Left cardiac atrium (tissue), 4 donors: Measurements from ENCODE around the gene SIK1. TPM values are rescaled to one million over a fixed set of nuclear protein-coding genes. Genes with fewer than 3 reads are reported as not detected.
"Not testable (repeated sequence)": the region's sequence is repeated elsewhere in the genome, so short reads cannot be mapped to it uniquely, and the experiment has no call there.

ENCODE experiments used
- ATAC-seq, 2 donors: fragments of 200-7000 bp; cut with Tn5 transposase; one replicate each; pipeline ENCODE4 v1.9.1; 2020; ENCODE audit warnings: mild to moderate bottlenecking in 2 of 2, moderate library complexity in 2 of 2
- DNase-seq: peaks from one replicate; pipeline ENCODE4 v3.0.0-alpha.2; 2020
- intact Hi-C, 2 donors: fragments of 100-400 bp; cut with DNase I; formaldehyde crosslinking; loops; one replicate each; pipeline versions ENCODE4 v1.14.1 to v1.15.1; 2022 to 2023
- total RNA-seq, 2 donors: library from RNA; stranded (reverse); fragmentation: NEBNext Ultra II Directional; extraction: Animal tissue kit (Norgen Biotek cat#: 25700); gene quantifications; one replicate each; pipeline ENCODE4 v1.2.1, GENCODE V29; 2021
- donor health status: DM: no; HTN: yes; CAD: no.
- donor health status: DM: no; HTN: yes; CAD: no; lungs with severe emphysema.
- donor health status: DM: yes; HTN: yes; CAD: no.
- donor health status: Dilated cardiomyopathy.

SIK1 gene
- total RNA-seq, 2 donors from 2014 or later, result 15.3 to 49.7 TPM

DNA sequence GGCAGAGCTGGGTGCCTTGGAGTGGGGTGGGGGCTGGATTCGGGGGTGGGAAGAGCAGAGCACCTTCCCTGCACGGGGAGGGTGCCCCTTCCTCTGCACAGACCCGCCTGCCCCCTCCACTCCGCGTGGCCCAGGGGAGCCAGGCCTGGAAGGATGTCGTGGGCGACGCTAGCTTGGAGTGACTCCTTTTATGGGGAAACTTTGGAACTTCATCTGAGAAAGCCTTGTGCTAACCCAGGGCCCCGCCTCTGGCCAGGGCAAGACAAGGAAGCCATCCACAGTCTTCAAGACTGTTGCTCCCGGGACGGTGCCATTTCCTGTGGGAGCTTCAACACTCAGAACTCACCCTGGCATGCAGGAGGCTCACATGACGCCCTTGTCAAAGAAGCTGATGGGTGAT is 15.6 kb upstream of the SIK1 start:
- DNase-seq, intact Hi-C loops: not testable (repeated sequence)
- peak; percentile 38 to 62 for ATAC-seq

DNA sequence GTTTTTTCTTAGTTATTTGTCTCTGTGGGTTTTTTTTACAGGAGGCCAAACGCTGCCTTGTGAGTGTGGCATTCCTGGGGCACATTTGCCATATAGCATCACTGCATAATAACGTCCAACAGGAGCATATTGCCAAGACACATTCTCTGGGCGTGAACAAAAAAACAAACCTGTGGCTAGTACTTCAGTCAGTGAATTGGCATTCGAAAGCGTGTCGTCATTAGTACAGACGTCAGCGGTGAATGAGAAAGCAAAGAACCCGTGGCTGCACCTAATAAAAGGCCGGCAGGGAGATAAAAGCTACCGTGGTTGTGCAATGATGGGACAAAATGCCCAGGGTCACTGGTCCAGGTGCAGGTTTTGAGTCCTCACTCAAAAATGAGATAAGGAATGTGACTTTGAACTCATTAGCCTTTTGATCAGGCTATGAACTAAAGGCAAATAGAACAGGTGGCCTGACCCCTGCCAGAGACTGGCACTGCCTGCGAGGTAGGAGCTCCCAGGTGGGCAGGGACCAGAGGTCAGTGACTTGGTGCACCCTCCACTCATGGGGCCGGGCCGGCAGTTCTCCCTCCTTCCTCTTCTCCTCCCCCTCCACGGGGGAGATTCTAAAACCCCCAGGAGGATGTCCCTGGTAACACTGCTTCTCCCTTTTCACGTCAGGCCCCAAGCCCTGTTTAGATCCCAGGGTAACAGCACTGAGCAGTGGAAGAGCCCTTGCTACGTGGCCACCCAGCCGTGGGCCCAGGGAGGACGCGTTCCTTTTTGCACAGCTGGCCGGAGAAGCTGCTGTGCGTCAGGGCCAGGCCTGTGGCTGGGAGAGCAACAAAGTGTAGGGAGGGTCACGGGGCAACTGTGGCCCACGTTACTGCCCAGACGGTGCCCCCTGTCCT is 14.2 kb upstream of the SIK1 start:
- intact Hi-C loops, DNase-seq, ATAC-seq: not testable (repeated sequence)

DNA sequence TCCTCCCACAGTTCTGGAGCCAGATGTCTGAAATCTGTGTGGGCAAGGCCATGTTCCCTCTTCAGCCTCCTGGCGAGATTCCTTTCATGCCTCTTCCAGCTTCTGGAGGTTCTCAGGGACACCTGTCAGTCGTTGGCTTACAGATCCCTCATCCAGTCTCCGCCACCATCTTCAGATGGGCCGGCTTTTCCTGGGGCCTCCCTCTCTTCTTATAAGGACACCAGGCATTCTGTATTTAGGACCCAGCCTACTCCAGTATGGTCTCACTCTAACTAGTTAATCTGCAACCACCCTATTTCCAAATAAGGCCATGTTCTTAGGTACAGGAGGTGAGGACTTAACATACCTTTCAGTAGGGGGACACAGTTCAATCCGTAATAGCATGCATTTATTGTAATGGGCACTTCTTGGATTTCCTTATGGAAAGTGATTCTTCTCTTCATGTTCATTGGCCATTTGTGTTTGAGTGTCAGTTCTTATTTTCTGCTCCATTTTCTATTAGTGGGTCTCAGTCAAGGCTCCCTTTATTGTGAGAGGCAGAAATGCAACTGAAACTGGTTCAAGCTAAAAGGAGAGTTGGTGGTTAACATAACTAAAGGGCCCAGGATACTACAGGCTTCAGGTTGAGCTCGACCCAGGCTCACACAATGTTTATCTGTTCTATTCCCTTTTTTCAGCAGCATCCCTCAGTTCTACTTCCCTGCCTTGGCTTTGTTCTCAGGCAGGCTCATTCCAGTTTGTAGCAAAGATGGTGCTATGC is 12.6 kb upstream of the SIK1 start:
- intact Hi-C loops, DNase-seq: not testable (repeated sequence)
- ATAC-seq, result peak in 1 of 2 donors; percentile 53

DNA sequence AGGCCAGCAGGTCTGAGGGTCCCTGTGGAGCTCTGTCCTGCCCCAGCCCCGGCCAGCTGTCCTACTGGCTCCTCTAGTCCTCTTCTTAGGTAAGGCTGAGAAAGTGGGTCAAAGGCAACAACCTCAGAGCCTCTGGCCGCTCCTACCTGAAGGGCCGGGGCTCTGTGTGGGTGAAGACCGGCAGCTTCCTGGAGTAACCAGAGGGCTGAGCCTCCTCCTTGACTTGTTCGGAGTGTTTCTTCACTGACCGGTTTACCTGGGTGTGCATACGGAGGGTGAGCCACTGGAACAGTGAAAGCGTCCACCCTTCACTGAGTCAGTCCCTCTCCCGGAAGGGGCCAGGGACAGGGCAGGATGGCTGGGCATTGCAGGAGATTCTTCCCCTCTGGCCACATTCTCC is 9.3 kb upstream of the SIK1 start:
- DNase-seq, intact Hi-C loops, ATAC-seq: not testable (repeated sequence)

DNA sequence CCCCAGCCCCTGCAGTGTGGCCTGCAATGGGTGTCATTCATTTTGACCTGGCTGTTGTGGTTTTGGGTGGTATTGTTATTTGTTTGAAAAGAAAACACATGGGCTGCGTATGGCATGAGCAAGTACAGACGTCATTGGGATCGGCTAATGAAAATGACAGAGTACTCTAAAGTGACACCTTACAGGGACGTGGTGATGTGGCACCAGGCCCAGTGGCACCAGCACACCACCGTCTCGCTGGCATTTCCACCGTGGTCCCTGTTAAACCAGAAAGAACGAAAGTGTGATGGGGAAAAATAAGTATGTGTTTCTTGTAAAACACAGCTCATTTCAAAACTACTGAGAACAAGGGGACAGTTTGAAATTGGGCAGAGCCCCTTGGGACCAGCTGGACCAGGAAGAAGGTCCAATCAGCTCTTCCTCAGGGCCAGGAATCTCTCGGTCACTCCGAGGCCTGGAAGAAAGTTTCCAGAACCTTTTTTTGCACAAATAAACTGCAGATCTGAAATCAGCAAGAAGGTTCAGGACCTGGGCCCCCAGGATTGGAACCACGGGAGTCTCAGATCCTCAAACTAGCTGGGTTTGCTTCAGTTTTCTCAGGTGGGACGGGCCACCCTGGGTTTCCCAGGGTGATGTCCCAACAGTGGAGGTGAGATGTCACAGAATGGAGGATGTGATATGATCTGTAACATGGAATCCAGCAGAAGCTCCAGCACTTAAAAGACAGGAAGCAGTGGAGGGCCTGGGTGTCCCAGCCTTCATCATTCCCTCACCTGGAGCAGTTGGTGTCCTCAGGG is 6.6 kb upstream of the SIK1 start:
- ATAC-seq, intact Hi-C loops, DNase-seq: not testable (repeated sequence)

DNA sequence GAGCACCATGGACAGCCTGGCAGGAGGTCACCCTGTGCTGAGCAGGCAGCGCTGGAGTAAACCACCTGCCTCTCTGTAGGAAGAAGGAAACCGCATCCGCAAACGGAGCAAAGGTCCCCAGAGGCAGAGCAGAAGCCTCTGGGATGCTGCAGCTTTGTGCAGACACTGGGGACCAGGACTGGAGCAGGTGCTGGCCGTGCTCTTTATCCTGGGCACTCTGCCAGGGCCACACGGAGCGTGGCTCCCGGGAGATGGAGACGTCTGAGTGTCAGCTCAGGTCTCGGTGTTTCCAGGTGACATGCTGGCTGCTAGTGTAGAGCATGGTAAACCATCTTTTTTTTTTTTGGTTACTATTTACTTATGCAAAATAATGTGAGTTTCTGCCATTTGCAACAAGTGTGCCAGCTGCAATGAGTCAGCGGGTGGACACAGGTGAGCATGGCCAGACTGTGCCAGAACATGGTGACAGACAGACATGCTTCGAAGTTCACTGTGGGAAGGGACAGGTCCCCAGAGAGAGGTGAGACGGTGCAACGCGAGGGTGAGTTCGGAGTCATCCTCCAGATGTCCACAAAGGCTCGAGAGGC is 4.0 kb upstream of the SIK1 start:
- intact Hi-C loops, ATAC-seq, DNase-seq: not testable (repeated sequence)

DNA sequence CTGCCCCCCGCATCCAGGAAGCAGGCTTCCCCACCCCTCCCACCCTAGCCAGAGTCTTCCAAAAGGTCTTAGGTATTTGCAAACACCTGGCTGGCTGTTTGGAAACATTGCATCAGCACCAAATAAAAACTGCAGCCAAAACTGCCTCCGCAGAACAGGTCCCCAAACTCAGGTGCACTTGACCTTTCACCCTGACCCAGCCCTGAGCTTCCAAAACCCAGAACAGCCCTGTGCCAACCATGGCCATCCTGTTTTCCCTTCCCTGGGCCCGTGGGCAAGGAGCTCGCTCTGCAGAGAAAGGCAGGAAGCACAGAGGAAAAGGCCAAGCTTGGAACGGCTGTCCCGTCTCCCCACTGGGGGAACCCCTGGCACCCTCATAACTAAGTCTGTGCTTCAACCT is 2.0 kb upstream of the SIK1 start:
- not testable (repeated sequence) for ATAC-seq

DNA sequence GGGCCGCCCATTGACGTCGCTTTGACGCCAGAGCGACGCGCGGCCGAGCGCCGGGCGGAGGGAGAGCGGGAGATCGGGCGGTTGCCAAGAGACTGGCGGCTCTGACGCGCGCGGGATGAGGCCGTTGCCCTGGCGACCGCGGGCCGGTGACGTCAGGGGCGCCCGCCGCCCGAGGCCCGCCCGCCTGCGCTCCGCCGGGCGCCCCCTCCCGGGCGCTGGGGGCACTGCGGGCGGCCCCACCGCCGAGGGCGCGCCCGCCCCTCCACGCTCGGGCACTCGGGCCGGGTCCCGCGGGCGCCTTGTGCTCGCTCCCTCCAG is 270 bp upstream of the SIK1 start:
- DNase-seq, intact Hi-C loops: not testable (repeated sequence)
- peak; percentile 85 to 92 for ATAC-seq

More for the DNA sequence above, 2.0 kb upstream of the SIK1 start:
- intact Hi-C loops, DNase-seq: not testable (repeated sequence)

DNA sequence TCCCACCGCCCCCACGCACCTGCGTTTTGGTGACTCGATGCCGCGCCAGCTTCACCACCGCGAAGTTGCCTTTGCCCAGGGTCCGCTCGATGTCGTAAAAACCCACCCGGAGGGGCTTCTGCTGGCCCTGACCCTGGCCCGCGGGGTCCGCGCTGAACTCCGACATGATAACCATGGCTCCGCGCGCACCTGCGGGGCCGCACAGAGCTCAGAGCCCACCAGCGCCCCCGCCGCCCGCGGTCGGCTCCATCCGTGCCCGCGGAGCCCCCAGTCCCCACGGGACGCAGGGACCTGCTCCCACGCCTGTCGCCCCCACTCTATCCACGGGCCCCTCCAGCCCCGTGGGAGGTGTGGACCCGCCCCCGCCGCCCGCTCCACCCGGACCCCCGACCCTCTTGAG is 927 bp downstream of the SIK1 start:
- DNase-seq, intact Hi-C loops: not testable (repeated sequence)
- peak in 1 of 2 donors; percentile 8 for ATAC-seq

DNA sequence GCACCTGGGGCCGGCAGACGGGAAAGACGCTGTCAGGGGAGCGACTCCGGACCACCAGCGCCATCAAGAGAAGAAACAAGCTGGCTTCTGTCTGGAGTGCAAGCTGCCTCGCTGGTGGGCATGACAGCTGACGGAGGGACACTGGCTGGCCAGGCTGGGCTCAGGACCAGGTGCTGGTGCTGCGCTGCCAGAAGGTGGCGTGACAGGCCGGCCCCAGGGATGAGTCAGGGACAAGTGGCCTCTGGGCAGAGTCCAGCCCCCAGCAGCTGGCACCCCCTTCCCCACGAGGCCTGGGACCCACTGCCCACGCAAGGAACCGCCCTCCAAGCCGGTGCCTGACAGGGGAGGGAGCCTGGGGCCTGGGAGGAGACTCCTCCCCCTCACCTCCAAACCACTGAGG is 7.5 kb downstream of the SIK1 start:
- DNase-seq, intact Hi-C loops, ATAC-seq: not testable (repeated sequence)

DNA sequence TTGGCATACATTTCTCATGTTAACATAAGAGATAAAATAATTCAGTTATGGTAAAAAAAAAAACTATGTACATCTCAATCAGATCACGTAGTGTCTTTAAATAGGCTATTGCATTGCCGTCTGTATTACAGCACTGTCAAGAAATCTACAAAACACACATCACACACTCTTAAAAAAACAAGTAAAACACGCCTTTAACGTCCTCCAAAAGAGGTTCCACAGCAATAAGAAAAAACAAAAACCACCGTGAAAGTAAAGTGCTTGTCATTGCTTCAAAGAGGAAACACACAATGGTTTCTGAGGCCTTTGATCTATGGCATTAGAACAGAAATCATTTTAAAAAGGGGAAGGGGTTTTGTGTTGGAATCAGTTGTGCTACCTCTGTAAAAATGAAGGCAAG is 12.4 kb downstream of the SIK1 start:
- ATAC-seq, DNase-seq, intact Hi-C loops: not testable (repeated sequence)

DNA sequence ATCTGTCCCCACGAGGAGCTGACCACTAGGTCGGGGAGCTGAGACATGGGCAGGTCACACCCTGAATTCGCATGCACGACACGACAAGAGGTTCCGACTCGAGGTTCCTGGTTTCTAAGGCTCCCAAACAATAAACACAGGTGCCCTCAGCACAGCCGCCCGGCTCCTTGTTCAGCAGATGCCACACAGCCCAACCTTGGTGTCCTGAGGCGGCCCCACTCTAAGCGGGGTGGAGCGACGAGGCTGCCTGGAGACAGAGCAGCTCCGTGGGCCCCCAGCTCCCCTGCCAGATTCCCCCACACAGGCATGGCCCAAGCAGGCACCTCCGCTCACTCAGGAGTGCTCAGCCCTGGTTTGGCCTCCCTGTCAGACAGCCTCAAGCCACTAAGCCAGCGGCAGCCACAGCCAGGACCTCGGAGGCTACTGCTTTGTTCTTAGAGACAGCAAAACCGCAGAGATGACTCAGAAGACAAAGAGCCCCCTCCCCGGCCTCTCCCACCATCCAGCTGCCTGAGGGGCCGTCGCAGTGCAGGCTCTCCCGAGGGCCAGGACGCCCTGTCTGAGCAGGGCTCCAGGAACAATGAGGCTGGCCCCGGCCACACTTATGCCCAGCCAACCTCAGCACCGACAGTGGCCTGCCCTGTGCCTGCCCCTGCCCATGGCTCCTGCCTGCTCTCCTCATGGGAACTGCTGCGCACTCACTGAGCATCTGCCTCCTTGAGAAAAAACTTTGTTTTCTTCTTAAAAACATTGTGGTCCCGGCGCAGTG is 14.7 kb downstream of the SIK1 start:
- ATAC-seq, result peak; percentile 11 to 13
- intact Hi-C loops, result not testable (repeated sequence)

DNA sequence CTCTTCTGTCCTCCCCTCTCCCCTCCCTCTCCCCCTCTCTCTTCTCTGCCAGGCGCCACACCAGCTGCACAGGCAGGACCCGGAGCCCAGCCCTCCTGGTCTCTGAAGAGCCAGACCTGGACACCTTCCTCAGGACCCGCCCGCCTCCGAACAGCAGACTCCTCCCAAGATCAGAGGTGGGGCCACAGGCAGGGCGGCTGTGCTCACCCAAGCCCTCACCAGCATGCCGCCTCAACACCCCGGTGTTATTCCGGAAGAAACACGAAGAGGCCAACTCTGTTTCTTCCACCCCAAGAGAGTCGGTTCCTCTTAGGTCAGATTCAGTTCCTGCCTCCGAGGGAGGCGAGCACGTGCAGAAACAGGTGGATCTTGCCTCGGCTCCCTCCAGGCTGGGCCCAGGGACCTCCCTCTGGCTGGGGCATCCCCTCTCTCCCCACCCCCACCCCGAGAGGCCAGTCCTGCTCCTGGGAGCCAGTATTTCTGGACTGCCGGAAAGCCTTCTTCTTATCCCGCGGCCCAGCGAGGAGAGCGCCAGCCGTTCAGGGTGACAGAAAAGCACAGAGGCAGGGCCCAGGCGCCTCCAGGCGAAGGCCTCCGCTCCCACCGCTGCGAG is 16.4 kb downstream of the SIK1 start:
- intact Hi-C loops, DNase-seq: not testable (repeated sequence)
- peak; percentile 53 to 60 for ATAC-seq

More for the DNA sequence above, 14.7 kb downstream of the SIK1 start:
- DNase-seq, result not testable (repeated sequence)

DNA sequence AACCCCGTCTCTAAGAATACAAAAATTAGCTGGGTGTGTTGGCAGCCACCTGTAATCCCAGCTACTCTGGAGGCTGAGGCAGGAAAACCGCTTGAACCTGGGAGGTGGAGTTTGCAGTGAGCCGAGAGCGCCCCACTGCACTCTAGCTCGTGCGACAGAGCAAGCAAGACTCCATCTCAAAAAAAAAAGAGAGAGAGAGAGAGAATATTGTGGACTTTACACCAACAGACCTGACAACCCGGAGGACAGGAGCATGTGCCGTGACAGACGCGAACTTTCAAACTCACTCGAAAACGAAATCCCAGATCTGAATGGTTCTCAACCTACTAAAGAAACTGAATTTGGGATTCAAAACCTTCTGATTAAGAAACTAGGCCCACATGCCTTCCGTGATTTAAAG is 19.8 kb downstream of the SIK1 start:
- ATAC-seq, DNase-seq, intact Hi-C loops: not testable (repeated sequence)

DNA sequence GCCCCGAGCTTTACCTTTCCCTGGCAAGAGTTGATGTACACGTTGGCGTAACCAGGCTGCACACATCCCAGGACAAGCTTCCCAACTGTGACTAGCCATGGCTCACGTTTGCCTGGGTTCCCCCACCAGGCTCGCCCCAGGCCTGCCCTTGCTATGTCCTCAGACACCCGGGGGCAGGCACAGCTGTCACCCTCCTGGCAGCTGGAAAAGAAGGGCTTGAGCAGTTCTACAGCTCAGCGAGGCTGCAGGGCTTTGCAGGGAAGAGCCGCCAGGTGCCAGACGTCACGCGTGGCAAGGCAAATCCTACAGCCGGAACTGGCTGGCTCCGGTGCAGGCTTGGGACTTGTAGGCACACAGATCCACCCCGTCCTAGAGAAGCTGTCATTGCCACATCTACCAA is 22.5 kb downstream of the SIK1 start:
- intact Hi-C loops, DNase-seq, ATAC-seq: not testable (repeated sequence)

DNA sequence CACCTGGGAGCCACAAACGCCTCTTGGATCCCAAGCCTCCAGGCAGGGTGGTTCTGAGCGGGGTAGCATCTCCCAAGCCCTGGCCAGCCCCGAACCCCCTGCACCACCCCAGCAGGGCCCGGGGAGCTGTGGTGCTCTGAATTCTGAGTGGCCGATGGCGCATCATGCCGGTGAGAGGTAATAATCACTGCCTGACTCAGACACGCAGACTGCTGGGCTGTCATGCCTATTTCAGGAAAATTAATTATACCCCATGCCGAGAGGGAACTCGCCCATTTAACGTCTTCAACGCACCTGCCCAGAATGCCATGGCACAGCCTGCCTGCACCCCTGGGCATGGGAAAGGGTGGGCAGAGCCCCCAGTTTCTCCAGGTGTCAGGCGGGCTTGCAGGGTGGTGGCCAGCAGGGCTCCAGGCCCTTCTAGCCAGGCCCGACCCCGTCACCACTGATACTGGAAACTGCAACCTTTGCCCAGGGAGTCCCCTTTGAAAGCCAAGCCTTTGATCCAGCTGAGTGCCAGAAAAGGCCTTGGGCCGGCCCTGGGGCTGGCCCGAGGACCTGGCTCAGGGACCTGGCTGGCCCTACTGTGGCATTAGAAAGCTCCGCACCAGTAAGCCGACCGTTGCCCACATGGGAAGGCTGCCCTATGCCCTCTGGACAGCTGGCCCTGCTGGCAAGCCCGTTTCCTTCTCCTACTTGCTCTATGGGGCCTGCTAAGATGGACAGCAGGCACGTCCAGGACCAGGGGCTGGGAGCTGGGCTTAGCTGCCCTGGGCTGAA is 23.1 kb downstream of the SIK1 start:
- ATAC-seq, result peak in 1 of 2 donors; percentile 30
- DNase-seq, intact Hi-C loops: not testable (repeated sequence)

DNA sequence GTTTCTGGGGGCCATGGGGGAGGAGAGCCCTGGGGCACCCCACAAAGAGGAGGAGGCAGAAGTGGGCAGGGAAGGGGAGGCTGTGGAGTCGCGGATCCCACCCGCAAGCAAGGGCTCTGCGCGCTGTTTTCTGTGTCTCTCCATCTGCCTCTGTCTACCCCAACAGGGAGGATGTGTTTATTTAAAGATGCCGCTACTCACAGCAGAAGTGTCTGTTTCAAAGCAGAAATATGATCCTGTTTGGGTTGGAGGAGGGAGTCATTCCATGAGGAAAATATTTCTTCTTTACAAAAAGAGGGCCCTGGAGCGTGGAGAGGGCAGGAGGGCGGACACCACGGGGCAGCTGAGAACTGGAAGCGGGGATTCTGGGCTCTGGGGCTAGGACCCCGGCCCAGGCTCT is 25.8 kb downstream of the SIK1 start:
- ATAC-seq, intact Hi-C loops, DNase-seq: not testable (repeated sequence)
